NCI-H2171 treated with DMSO at 0.1 percent for 48 hours (cell line): Measurements from ENCODE around the gene ATP11B.
"Not testable (repeated sequence)": the region's sequence is repeated elsewhere in the genome, so short reads cannot be mapped to it uniquely, and the experiment has no call there.

ENCODE experiments used
- DNase-seq: peaks from one replicate; lab custom pipeline; 2025; lab: John Stamatoyannopoulos, UW

ATP11B gene

DNA sequence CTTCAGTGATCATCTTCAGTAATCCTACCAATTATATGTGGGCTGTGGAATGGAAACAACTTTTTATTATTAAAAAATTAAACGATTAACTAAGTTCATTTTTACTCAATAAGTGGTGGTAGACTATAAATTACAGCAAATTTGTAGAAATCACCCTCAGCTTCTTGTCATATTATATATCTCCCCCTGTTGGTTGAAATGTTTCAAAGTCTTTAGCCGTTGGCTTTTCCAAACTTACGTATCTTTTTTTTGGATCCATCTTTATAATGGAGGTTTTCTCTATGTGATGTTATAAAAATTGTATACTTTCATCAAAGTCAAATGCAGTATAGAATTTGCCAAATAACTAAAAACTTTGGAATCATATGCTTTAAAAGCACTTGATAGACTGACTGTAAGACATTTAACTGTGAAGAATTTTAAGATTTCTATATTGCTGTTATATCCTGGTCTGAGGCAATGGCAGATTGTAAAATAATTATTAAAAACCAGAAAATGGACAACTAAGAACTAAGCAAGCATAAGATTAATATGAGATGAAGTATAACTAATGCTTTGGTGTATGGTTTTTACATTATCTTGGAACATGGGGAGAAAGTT, 44.7 kb downstream of the ATP11B start:
- peak; percentile 19 for DNase-seq

DNA sequence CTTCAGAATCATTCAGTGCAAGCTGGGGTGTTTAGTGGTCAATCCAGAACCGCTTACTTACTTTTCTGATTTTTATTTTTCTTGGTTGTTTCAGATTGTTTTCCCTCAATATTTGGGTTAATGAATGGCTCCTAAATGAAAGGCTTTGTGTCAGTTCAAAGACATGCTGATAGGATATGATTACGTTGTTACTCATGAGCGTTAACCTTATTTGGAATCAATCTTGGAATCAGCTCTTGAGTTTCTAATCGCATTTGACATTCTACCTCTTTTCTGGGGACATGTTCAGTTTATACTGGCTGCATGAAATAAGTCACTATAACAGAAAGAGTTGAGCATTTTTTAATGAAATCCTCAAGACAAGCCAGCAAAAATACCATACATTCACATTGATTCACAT, 50.2 kb downstream of the ATP11B start:
- DNase-seq = no peak

DNA sequence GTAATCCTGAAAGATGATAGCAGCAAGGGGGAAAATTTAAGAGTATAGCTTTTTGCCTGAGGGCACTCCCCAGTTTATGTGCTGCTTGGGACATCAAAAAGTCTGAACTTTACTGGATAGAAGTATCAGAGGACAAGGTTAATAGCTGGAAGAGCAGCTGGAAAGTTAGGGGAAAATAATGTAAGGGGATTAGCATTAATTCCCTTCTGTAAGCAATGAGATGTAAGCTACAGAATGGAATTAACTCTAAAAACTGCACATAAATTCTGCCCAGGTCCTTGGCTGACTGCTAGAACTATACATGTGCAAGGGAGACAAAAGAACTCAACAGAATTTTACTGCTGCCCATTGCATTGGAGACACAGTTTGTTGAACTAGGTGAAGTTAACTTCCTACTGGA, 55.6 kb downstream of the ATP11B start:
- DNase-seq = no peak

DNA sequence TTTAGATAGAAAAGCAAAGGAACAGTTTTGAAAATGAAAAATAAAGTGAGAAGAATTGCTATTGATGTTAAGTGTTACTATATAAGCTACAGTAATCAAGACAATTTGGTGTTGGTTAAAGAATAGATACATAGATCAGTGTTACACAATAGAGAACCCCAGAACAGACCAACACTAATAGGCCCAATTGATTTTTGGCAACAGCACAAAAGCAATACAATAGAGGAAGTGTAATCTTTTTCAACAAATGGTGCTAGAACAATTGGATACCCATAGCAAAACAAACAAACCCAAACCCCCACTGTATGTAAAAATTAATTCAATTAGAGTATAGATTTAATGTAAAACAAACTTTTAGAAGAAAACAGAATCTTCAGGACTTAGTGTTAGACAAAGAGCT, 61.8 kb downstream of the ATP11B start:
- no peak for DNase-seq

DNA sequence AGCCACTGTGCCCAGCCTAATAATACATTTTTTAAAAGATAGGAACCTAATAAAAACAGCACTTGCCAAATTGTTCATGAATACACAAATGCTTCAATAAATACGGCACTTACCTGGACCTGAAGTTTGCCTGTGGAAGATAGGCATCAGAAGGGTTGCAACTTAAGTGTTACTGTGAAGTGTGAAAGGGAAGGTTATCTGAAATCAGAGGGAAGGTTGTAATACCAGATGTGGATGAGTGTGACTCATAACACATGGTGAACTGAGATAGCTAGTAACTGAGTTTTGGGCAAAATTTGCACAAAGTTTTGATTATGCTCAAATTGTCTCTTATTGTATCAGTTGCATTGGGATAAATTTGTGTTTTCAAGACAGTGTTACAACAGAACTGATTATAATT, 68.0 kb downstream of the ATP11B start:
- DNase-seq = no peak

DNA sequence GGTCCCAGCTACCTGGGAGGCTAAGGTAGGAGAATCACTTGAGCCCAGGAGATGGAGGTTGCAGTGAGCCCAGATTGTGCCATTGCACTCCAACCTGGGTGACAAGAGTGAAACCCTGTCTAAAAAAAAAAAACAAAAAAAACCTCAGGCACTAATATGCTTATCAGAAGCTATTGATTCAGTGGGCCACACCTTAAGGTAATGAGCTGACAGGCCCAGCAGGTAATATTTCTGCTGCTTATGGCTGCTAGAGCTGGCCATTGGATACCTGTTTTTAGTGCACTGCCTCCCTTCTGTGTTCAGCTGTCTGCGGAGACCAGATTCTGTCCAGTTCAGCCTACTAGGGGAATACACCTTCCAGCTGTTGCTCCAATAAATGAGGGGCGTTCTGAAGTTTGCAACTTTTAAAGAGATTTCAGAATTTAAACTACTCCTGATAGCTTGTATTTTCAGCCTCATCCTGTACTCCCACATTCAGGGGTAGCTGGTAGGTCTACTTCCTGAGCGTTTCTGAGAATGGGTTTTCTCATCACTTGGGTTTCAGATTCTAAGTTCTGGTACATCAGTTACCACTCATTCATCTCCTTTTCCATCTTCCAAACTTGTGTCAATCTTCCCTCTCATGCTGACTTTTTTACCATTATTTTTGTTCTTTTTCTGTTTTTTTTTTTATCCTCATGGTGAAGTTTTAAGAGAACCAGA, 69.0 kb downstream of the ATP11B start:
- DNase-seq = no peak

DNA sequence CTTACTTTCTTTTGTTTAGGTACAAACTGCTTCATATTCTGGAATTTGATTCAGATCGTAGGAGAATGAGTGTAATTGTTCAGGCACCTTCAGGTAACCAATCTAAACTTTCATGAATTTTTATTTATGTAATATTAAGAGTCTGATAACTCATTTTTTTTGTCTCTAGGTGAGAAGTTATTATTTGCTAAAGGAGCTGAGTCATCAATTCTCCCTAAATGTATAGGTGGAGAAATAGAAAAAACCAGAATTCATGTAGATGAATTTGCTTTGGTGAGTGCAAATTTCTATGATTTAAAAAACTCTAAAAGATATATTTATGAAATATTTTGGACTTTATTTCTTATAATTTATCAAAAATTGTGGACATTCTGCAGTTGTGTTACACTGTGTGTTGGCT, 75.8 kb downstream of the ATP11B start:
- no peak for DNase-seq

DNA sequence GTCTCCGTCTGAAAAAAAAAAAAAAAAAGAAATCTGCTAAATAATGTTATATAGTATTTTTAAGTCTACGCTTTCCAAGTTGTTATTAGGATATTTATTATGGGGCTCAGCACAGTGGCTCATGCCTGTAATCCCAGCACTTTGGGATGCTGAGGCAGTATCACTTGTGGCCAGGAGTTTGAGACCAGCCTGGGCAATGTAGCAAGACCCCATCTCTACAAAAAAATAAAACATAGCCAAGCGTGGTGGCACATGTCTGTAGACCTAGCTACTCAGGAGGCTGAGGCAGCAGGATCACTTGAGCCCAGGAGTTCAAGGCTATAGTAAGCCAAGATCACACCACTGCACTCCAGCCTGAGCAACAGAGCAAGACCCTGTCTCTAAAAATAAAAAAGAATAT, 77.6 kb downstream of the ATP11B start:
- not testable (repeated sequence) for DNase-seq

DNA sequence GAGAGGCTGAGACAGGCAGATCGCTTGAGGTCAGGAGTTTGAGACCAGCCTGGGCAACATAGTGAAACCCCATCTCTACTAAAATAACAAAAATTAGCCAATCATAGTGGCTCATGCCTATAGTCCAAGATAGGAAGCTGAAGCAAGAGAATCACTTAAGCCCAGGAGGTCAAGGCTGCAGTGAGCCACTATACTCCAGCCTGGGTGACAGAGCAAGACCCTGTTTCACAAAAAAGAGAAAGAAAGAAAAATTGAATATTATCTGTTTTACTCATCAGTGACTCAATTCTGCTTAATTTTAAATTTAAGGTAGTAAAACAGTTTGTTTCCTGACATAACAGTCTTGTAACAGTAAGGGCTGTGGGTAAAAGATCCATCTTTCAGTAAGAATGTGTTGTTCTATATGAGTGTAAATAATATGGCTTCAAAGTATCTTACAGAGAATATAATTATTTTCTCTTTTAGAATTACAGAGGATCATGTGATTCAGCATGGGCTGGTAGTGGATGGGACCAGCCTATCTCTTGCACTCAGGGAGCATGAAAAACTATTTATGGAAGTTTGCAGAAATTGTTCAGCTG, 85.8 kb downstream of the ATP11B start:
- no peak for DNase-seq

DNA sequence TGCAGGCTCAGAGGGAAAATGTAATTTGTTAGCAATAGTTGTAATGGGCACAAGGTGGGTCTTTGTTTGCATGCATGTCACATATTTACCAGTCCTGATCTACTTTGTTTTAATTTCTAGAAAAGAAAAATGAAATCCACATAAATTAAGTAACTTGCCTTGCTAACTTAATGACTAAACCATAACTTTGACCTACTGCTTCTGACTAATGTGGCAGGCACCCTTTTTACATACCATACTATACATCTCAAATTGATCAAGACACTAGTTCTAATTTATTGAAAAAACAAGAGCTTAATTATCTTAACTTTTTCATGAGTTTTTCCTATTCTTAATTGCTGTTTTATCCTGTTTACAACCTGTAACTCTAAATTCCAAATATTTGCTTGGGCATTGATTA, 93.2 kb downstream of the ATP11B start:
- DNase-seq = no peak

DNA sequence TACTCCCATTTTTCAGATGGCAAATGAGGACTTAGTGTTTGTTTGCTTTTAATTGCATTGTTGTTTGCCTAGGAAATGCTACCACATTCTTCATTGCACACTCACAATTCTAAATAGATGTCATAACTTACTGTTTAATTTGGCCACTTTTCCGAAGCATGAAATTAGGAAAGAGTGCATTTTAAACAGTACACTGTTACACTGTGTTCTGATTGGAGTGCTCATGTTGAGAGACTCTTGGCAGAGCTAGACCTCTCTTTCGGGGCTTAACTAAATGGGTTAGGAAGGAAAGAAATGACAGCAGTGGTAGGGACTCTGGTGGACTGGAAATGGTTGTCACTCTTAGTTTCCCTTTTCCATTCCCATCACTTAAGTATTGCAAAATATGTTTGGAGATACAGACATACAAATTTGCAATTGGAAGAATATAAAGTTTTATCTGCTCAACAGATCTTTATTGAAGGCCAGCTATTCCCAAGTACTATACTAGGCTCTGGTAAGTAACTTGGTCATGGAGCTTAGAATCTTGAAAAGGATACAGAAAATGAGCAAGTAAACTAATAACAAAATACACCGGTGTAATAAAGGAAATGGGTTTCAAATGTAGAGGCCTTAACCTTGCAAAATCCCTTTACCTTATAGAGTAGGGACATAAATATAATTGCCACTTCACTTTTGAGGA, 96.8 kb downstream of the ATP11B start:
- DNase-seq = no peak

DNA sequence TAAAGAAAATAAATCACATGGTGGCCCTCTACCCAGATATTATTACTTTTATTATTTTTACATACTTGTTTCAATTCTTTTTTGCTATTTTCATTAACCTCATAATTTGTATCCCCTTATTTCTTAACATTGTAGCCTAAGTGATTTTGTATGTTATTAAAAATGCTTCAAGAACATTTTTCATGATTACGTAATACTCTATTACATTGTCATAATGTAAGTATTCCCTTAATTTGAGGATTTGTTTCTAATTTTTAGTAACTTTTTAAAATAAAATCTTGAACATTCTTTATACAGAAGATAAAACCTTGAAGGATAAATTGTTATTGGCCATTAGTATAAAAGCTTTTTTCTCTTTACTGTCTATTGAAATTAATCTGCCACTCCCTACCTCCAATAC, 98.1 kb downstream of the ATP11B start:
- no peak for DNase-seq

DNA sequence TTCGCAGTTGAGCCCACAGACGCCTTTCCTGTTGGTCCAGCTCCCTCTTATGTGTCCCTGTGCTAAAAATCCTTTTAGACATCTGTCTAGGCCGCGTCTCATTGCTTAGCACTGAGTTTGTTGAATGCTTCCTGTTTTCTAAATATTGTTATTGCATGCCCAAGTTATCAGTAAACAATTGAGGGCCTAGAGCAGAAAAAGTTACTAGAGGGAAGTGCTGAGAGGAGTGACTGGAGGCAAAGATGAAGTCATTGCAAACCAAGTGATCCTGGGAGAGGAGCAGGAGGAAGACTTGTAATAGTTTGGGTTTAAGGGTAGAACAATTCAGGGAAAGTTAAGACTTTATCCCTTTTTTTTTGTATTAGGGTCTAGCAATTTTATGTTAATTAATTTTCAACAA, 98.9 kb downstream of the ATP11B start:
- DNase-seq = no peak

DNA sequence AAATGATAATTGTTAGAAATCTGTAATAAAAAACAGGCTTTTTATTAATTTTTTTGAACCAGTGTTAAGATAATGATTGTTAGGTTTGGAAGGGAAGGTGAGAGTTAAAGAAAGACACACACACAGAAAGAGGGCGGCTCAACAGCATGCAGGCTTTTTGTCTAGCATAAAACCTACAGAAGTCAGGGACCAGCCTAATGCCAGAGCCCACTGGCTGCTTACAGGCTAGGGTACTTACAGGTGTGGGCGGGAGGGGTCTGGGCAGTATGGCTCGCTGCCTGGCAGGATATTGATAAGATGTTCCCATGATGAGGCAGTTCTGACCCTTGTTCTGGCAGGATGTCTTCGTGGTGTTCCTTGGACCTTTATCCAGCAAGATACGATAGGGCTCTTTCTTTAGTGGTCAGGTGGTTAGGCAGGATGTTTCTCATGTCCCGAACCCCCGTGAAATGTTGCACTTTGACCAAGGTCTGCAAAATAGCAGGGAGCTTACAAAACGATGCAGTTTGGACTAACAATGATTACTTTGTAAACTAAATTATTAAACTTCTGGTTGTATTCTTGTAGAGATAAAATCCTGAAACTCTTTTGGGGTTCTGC, 102.3 kb downstream of the ATP11B start:
- DNase-seq = no peak

DNA sequence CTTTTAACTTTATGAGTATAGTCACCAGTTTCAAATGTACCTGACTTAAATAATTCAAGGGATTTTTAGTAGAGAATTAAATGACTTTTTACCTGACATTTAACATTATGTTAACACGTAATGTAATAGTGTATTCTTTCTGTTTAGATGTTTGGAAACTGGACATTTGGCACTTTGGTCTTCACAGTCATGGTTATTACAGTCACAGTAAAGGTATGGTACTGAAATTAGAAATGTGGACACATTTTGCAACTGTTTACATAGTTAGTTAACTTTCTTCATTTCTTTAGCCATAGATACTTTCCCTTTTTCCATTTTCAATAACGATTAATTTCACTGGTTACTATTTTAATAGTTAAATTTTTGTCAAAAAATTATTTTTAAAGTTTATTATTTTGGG, 103.2 kb downstream of the ATP11B start:
- no peak for DNase-seq

DNA sequence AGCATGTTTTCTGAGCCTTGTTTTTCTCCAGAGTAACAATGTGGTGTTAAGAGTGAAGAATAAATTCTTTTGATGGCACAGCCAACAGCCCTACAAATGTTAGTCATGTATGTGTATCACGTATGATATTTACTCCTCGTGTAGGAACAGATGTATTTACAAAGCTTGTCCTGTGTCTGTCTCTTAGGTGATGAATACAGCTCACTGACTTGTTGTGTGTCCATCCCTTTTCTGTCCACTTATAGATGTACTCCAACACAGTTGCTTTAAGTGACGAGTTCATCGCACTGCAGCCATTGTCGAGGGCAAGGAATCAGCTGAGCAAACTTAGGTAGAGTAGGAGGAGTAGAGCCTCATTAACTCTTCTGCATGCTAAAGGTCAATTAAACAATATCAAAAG, 108.9 kb downstream of the ATP11B start:
- DNase-seq = no peak

DNA sequence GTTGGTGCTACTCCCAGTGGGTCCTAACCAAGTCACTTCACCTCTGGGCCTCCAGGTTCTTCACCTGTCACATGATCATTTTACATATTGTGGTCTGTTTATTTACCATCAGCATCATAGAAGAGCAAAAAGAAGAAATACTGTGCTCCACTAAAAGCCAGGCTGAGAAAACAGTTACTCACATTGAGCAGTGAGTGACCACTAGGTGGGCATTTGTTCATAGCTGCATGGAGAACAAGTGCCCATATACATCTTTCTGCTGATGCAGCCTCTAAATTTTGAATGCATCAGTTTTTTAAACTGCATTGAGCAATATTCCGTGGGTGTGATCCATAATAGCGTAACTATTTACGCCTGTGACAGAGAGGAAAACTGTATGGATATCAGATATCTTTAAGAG, 110.9 kb downstream of the ATP11B start:
- no peak for DNase-seq

DNA sequence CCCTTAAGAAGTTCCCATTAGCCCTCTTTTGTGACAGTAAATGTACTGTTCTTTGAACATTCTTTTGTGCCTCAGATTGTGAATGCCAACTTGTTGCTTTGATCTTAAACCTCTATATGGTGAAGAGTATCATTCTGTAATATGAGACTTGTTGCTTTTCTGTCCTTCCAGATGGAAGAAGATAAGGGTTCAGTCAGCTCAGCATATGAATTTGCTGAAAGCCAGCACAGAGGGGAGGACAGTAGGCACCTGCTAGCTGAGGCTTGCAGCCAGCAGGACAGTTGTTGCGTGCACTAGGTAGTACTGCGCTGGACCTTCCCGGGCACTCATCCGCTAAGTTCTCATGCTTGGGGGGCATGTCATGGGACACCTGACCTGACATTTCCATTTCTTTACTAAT, 112.3 kb downstream of the ATP11B start:
- DNase-seq = no peak

DNA sequence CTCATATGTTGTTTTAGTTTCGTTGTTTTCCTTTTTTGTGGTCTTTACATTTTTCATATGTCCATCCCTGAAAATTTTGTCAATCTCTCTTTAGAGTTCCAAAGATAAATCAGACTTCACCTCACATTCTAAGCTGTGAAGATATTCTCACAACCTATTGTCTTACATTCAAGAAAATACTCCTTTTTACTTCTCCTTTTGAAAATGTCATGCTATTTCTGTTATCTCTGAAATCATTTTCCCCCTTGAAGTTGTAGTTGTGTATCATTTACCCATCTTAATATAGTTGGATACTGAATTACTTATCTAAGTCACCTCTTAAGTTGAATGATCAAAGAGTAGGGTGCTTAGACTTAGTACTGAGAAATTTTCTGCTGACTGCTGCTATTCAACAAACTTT, 112.7 kb downstream of the ATP11B start:
- DNase-seq = no peak

DNA sequence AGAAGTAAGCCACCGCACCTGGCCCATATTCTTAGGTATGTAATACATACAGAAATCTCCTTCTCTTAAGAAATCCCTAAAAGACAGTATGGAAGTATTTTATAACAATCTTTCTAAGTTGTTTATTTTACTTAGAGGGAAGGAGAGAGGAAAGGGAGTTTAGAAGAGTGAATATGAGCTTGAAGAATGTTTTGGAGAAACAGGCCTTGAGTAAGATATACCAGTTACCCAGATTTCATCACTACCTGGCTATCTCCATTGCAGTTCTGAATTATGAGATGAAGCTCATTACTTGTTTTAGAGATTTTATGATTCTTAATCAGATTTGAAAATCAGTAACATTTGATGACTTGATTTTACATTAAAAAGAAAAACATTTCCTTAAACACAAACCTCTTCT, 115.2 kb downstream of the ATP11B start:
- DNase-seq = no peak

DNA sequence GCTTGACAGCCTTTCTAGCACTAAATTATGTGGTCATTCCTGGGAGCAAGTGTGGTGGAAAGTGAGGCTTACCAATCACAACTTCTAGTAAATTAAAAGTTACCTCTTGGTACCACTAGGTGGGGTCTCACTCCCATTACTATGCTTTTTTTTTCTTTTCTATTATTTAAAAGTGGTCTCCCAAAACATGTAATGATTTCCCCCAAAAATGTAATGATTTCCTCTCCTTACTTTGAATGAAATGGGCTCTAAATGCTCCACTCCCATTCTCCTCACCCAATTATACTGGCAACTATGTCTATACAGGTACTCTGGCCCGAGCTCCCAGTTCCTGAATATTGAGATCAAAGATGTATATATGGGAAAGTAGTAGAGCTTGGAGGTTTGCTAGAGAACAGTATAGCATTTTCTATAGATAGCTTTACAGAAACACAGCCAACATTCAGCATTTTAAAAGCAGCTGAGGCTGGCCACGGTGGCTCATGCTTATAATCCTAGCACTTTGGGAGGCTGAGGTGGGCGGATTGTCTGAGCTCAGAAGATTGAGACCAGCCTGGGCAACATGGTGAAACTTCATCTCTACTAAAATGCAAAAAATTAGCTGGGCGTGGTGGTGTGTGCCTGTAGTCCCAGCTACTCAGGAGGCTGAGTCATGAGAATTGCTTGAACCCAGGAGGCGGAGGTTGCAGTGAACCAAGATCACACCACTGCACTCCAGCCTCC, 116.2 kb downstream of the ATP11B start:
- DNase-seq = peak; percentile 20
